ENCODE measurements around the gene PDE1A.

- TF ChIP-seq, protein P1, sequence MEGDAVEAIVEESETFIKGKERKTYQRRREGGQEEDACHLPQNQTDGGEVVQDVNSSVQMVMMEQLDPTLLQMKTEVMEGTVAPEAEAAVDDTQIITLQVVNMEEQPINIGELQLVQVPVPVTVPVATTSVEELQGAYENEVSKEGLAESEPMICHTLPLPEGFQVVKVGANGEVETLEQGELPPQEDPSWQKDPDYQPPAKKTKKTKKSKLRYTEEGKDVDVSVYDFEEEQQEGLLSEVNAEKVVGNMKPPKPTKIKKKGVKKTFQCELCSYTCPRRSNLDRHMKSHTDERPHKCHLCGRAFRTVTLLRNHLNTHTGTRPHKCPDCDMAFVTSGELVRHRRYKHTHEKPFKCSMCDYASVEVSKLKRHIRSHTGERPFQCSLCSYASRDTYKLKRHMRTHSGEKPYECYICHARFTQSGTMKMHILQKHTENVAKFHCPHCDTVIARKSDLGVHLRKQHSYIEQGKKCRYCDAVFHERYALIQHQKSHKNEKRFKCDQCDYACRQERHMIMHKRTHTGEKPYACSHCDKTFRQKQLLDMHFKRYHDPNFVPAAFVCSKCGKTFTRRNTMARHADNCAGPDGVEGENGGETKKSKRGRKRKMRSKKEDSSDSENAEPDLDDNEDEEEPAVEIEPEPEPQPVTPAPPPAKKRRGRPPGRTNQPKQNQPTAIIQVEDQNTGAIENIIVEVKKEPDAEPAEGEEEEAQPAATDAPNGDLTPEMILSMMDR (IDR thresholded peaks at IDR 0.05), result no peak
- no peak for TF ChIP-seq POLR2A (IDR thresholded peaks at IDR 0.05)
These were observed 184.9 kb downstream of the PDE1A start for GRCh38 chr2:182241936-182242335.
